ENCODE data around the gene AGAP3.

The AGAP3 gene

GRCh38 chr7:151125470-151125845, 39.2 kb downstream of the AGAP3 start:
- no peak for DNase-seq

- DNase-seq, result no peak
These were observed 39.7 kb downstream of the AGAP3 start for GRCh38 chr7:151125846-151126481.

- no peak for DNase-seq
These were observed 40.3 kb downstream of the AGAP3 start for GRCh38 chr7:151126491-151127137.

- DNase-seq, result no peak
These were observed 41.9 kb downstream of the AGAP3 start for GRCh38 chr7:151128144-151128543.

GRCh38 chr7:151128716-151129115, 42.4 kb downstream of the AGAP3 start:
- DNase-seq, result no peak

GRCh38 chr7:151129117-151129959, 43.1 kb downstream of the AGAP3 start:
- DNase-seq, result no peak

- DNase-seq, result no peak
These were observed 43.8 kb downstream of the AGAP3 start for GRCh38 chr7:151129960-151130591.

- DNase-seq, result no peak
These were observed 44.5 kb downstream of the AGAP3 start for GRCh38 chr7:151130741-151131157.

GRCh38 chr7:151131224-151131591, 44.9 kb downstream of the AGAP3 start:
- DNase-seq, result no peak

- no peak for DNase-seq
These were observed 45.5 kb downstream of the AGAP3 start for GRCh38 chr7:151131592-151132293.

GRCh38 chr7:151132461-151133205, 46.4 kb downstream of the AGAP3 start:
- no peak for DNase-seq

- no peak for DNase-seq
These were observed 47.2 kb downstream of the AGAP3 start for GRCh38 chr7:151133266-151133985.

GRCh38 chr7:151133986-151134742, 47.9 kb downstream of the AGAP3 start:
- DNase-seq, result no peak

- no peak for DNase-seq
These were observed 48.7 kb downstream of the AGAP3 start for GRCh38 chr7:151134743-151135524.

GRCh38 chr7:151135525-151135845, 49.2 kb downstream of the AGAP3 start:
- no peak for DNase-seq

GRCh38 chr7:151135866-151136843, 49.9 kb downstream of the AGAP3 start:
- DNase-seq, result no peak

GRCh38 chr7:151137076-151137675, 50.9 kb downstream of the AGAP3 start:
- no peak for DNase-seq

GRCh38 chr7:151137791-151138152, 51.5 kb downstream of the AGAP3 start:
- DNase-seq, result no peak
